HepG2 (cell line): Measurements from ENCODE around the gene UGT1A7. TPM values are rescaled to one million over a fixed set of nuclear protein-coding genes. Genes with fewer than 3 reads are reported as not detected.
A peak's percentile ranks its signal among the peaks of the same experiment; 100 is the strongest.

Experiments
- KLF16 ChIP-seq, 2 experiments: sonication (generic) in 1 of 2; formaldehyde crosslinking in 1 of 2; IDR thresholded peaks; 2 replicates each; pipeline versions ENCODE4 v1.6.1 to v1.8.0; 2016 to 2023; ENCODE audit warnings: missing genetic modification reagents in 2 of 2, missing compliant biosample characterization in 1 of 2
- MED1 ChIP-seq: sonication (generic); formaldehyde crosslinking; IDR thresholded peaks from 2 replicates; pipeline ENCODE4 v1.4.0; 2020; ENCODE audit warnings: missing genetic modification reagents
- TEAD2 ChIP-seq: sonication (generic); formaldehyde crosslinking; IDR thresholded peaks from 2 replicates; pipeline ENCODE4 v1.9.0; 2021; ENCODE audit warnings: missing genetic modification reagents
- ZBTB34 ChIP-seq: sonication (generic); formaldehyde crosslinking; IDR thresholded peaks from 2 replicates; pipeline ENCODE4 v1.8.0; 2022; ENCODE audit warnings: mild to moderate bottlenecking, missing genetic modification reagents
- ZHX2 ChIP-seq, 2 experiments: sonication (generic) in 1 of 2; formaldehyde crosslinking in 1 of 2; IDR thresholded peaks; 2 replicates each; pipeline versions ENCODE4 v1.6.1 to v1.9.0; 2014 to 2022; ENCODE audit warnings: antibody characterized with exemption in 1 of 2, borderline replicate concordance in 1 of 2, inconsistent platforms in 1 of 2, low read depth in 1 of 2, missing genetic modification reagents in 1 of 2
- ZNF264 ChIP-seq: sonication (generic); formaldehyde crosslinking; IDR thresholded peaks from 2 replicates; pipeline ENCODE4 v1.4.0; 2020; ENCODE audit warnings: missing genetic modification reagents
- ZNF382 ChIP-seq: sonication (generic); formaldehyde crosslinking; IDR thresholded peaks from 2 replicates; pipeline ENCODE4 v1.5.0; 2020; ENCODE audit warnings: missing genetic modification reagents, mild to moderate bottlenecking, borderline replicate concordance
- polyA plus RNA-seq, 8 experiments: library from polyadenylated mRNA; depleted of rRNA in 3 of 8; stranded (reverse) in 7 of 8; unstranded in 1 of 8; fragments of >200 nt; fragmentation: Illumina TruSeq in 4 of 8; extraction: Trizol in 4 of 8; gene quantifications; 2 replicates each; pipeline versions ENCODE4 v1.2.1 to v1.2.3, GENCODE V29; 2011 to 2016; ENCODE audit warnings: low read depth in 4 of 8, missing spikeins in 1 of 8, mixed read lengths in 1 of 8; ENCODE audit not compliant: insufficient read depth in 1 of 8
- total RNA-seq, 5 experiments: library from RNA; depleted of rRNA; stranded (reverse); fragments of >200 nt; fragmentation: Illumina TruSeq; extraction: Trizol; gene quantifications; 2 replicates each; pipeline ENCODE4 v1.2.3, GENCODE V29; 2016; ENCODE audit warnings: low read depth in 1 of 5
- TF ChIP-seq, protein P1 (sequence below): sonication (generic); formaldehyde crosslinking; IDR thresholded peaks from 2 replicates; pipeline ENCODE4 v1.5.1; 2020; ENCODE audit warnings: mild to moderate bottlenecking, missing genetic modification reagents, moderate library complexity
- TF ChIP-seq, protein P2 (sequence below): IDR thresholded peaks from 2 replicates; pipeline ENCODE4 v1.6.1; 2012; ENCODE audit warnings: low read length, improper control_type of control experiment
- TF ChIP-seq, protein P3 (sequence below): sonication (generic); formaldehyde crosslinking; IDR thresholded peaks from 2 replicates; pipeline ENCODE4 v1.4.0; 2020; ENCODE audit warnings: missing genetic modification reagents, borderline replicate concordance

UGT1A7 gene
- total and polyA plus RNA-seq, 2 of the 13 experiments (the other 11 are each of a cell fraction or from before 2014, with no cell fraction given) = not detected

GRCh38 chr2:233745073-233745755, 63.5 kb downstream of the UGT1A7 start (continued):
- TF ChIP-seq, protein P1, sequence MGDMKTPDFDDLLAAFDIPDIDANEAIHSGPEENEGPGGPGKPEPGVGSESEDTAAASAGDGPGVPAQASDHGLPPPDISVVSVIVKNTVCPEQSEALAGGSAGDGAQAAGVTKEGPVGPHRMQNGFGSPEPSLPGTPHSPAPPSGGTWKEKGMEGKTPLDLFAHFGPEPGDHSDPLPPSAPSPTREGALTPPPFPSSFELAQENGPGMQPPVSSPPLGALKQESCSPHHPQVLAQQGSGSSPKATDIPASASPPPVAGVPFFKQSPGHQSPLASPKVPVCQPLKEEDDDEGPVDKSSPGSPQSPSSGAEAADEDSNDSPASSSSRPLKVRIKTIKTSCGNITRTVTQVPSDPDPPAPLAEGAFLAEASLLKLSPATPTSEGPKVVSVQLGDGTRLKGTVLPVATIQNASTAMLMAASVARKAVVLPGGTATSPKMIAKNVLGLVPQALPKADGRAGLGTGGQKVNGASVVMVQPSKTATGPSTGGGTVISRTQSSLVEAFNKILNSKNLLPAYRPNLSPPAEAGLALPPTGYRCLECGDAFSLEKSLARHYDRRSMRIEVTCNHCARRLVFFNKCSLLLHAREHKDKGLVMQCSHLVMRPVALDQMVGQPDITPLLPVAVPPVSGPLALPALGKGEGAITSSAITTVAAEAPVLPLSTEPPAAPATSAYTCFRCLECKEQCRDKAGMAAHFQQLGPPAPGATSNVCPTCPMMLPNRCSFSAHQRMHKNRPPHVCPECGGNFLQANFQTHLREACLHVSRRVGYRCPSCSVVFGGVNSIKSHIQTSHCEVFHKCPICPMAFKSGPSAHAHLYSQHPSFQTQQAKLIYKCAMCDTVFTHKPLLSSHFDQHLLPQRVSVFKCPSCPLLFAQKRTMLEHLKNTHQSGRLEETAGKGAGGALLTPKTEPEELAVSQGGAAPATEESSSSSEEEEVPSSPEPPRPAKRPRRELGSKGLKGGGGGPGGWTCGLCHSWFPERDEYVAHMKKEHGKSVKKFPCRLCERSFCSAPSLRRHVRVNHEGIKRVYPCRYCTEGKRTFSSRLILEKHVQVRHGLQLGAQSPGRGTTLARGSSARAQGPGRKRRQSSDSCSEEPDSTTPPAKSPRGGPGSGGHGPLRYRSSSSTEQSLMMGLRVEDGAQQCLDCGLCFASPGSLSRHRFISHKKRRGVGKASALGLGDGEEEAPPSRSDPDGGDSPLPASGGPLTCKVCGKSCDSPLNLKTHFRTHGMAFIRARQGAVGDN (CRISPR knock-in tag) = no peak
- TF ChIP-seq ZHX2 (IDR thresholded peaks at IDR 0.05; ENCODE audit: low read depth) (peak; percentile 60; the same call in 1 of the 2 replicates), ZHX2 (CRISPR knock-in tag; IDR thresholded peaks at IDR 0.05; ENCODE audit: borderline replicate concordance) (0 out of 2 replicates have a peak, but pooled peaks have one; percentile 51), ZBTB34 (CRISPR knock-in tag) (0 out of 2 replicates have a peak, but pooled peaks have one; percentile 38), MED1 (CRISPR knock-in tag) (peak; percentile 89), TEAD2 (CRISPR knock-in tag) (no peak), KLF16 (CRISPR knock-in tag; IDR thresholded peaks at IDR 0.05) (peak in 1 of 2 experiments; percentile 92; a peak in 2 of 4 replicates), ZNF382 (CRISPR knock-in tag) (no peak), ZNF264 (peak; percentile 93)
- TF ChIP-seq, protein P2, sequence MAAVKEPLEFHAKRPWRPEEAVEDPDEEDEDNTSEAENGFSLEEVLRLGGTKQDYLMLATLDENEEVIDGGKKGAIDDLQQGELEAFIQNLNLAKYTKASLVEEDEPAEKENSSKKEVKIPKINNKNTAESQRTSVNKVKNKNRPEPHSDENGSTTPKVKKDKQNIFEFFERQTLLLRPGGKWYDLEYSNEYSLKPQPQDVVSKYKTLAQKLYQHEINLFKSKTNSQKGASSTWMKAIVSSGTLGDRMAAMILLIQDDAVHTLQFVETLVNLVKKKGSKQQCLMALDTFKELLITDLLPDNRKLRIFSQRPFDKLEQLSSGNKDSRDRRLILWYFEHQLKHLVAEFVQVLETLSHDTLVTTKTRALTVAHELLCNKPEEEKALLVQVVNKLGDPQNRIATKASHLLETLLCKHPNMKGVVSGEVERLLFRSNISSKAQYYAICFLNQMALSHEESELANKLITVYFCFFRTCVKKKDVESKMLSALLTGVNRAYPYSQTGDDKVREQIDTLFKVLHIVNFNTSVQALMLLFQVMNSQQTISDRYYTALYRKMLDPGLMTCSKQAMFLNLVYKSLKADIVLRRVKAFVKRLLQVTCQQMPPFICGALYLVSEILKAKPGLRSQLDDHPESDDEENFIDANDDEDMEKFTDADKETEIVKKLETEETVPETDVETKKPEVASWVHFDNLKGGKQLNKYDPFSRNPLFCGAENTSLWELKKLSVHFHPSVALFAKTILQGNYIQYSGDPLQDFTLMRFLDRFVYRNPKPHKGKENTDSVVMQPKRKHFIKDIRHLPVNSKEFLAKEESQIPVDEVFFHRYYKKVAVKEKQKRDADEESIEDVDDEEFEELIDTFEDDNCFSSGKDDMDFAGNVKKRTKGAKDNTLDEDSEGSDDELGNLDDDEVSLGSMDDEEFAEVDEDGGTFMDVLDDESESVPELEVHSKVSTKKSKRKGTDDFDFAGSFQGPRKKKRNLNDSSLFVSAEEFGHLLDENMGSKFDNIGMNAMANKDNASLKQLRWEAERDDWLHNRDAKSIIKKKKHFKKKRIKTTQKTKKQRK = no peak
- TF ChIP-seq, protein P3, sequence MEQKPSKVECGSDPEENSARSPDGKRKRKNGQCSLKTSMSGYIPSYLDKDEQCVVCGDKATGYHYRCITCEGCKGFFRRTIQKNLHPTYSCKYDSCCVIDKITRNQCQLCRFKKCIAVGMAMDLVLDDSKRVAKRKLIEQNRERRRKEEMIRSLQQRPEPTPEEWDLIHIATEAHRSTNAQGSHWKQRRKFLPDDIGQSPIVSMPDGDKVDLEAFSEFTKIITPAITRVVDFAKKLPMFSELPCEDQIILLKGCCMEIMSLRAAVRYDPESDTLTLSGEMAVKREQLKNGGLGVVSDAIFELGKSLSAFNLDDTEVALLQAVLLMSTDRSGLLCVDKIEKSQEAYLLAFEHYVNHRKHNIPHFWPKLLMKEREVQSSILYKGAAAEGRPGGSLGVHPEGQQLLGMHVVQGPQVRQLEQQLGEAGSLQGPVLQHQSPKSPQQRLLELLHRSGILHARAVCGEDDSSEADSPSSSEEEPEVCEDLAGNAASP = peak; percentile 95; the same call in 1 of the 2 replicates
